Body of pancreas (tissue), 4 donors: ENCODE results near the gene RNF168. TPM values are rescaled to one million over a fixed set of nuclear protein-coding genes. Genes with fewer than 3 reads are reported as not detected.

Source experiments
- ATAC-seq: fragments of 150-250 bp; one replicate; pipeline ENCODE4 v1.9.1; 2016
- DNase-seq, 4 donors: peaks; one replicate each; pipeline ENCODE4 v3.0.0-alpha.2; 2019
- H3K27ac ChIP-seq, 4 donors: fragments of 200-600 bp; sonication (generic); 1 replicate in 3 of 4; 2 replicates in 1 of 4; pipeline versions ENCODE4 v1.5.1 to v1.6.1; 2016 to 2019; ENCODE audit warnings: mild to moderate bottlenecking in 1 of 4, mixed read lengths in 1 of 4, moderate library complexity in 1 of 4
- H3K27me3 ChIP-seq, 2 donors: fragments of 200-600 bp; sonication (generic); one replicate each; pipeline ENCODE4 v1.6.0; 2016; ENCODE audit warnings: mild to moderate bottlenecking in 1 of 2
- H3K36me3 ChIP-seq, 2 donors: fragments of 200-600 bp; sonication (generic); replicated peaks in 1 of 2; 2 replicates each; pipeline ENCODE4 v1.5.1; 2016; ENCODE audit warnings: low read depth in 2 of 2; ENCODE audit not compliant: insufficient read depth in 1 of 2
- H3K4me1 ChIP-seq: fragments of 200-600 bp; sonication (generic); one replicate; pipeline ENCODE4 v1.6.0; 2016
- H3K4me3 ChIP-seq, 2 donors: fragments of 200-600 bp; sonication (generic); 1 replicate in 1 of 2; 2 replicates in 1 of 2; pipeline ENCODE4 v1.5.1; 2016 to 2019
- H3K9me3 ChIP-seq, 3 donors: fragments of 200-600 bp; sonication (generic); 1 replicate in 2 of 3; 2 replicates in 1 of 3; pipeline ENCODE4 v1.5.1; 2016
- CTCF ChIP-seq, 7 experiments: fragments of 450-650 bp in 4 of 7; fragments of 200-600 bp in 3 of 7; sonication (generic) in 3 of 7; IDR thresholded peaks; one replicate each; pipeline ENCODE4 v1.5.1; 2016 to 2019; ENCODE audit warnings: antibody characterized with exemption in 7 of 7
- POLR2A ChIP-seq, 3 donors: fragments of 450-650 bp; IDR thresholded peaks; one replicate each; pipeline ENCODE4 v1.6.1; 2016; ENCODE audit warnings: antibody characterized with exemption in 3 of 3, mild to moderate bottlenecking in 2 of 3
- WGBS, 2 donors: methylation state at CpG; one replicate each; pipeline ENCODE4 v1.1.5; 2017; 5-methylcytosine and 5-hydroxymethylcytosine counted together
- intact Hi-C: fragments of 100-400 bp; cut with DNase I; formaldehyde crosslinking; loops from one replicate; pipeline ENCODE4 v1.15.1; 2023
- total RNA-seq, 2 donors: library from RNA; depleted of rRNA; stranded (reverse); fragments of >200 nt; gene quantifications; one replicate each; pipeline ENCODE4 v1.1.0, GENCODE V29; 2016

The RNF168 gene
- total RNA-seq, 2 donors from 2014 or later: 7.0 to 8.9 TPM

- intact Hi-C loops: no loop called here
- no peaks in the 10 kb centered on the region for H3K36me3 ChIP-seq
Measured at GRCh38 chr3:196444500-196444894, 59.1 kb downstream of the RNF168 start.

DNA sequence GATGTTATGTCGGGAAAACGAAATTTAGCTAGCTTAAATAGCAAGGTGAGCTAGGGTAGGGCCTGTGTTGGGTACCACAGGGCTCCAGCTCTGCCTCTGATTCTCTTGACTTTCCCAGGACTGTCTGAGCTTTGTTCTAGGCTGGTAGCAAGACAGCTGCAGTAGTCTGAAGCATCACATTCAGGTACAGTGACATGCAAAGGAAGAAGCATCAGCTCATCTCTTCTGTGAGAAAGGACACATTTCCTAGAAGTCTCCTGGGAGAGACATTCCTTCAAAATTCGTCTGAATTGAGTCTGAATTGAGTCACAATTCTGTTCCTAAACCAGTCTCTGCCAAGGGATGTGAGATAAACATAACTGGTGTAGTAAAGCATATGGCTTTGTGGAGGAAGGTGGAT is 62.9 kb downstream of the RNF168 start:
- no peak overlapping the region for H3K27ac ChIP-seq
- no peaks in the 10 kb centered on the region for H3K36me3 ChIP-seq
- TF ChIP-seq POLR2A (IDR thresholded peaks at IDR 0.05) (no peak), CTCF (IDR thresholded peaks at IDR 0.05) (no peak)
- no peak for DNase-seq
- H3K9me3 ChIP-seq: no peaks in the 10 kb centered on the region
- 49 to 54% methylated on average over 3 of the region's 3 CpGs for WGBS, 2 donors
- no peaks in the 10 kb centered on the region for H3K4me1 ChIP-seq
- no peaks in the 10 kb centered on the region for H3K27me3 ChIP-seq
- H3K4me3 ChIP-seq: no peak overlapping the region
- intact Hi-C loops: no loop called here
- no peak for ATAC-seq

More at GRCh38 chr3:196444500-196444894, 59.1 kb downstream of the RNF168 start:
- Histone ChIP-seq H3K27ac (no peak overlapping the region), H3K27me3 (no peaks in the 10 kb centered on the region), H3K4me3 (no peak overlapping the region), H3K4me1 (no peaks in the 10 kb centered on the region), H3K9me3 (no peaks in the 10 kb centered on the region)
- ATAC-seq (no peak), DNase-seq (no peak)
- WGBS, 2 donors: 55 to 63% methylated on average over 2 of the region's 2 CpGs
- TF ChIP-seq POLR2A (IDR thresholded peaks at IDR 0.05) (no peak), CTCF (IDR thresholded peaks at IDR 0.05) (no peak)

- intact Hi-C loops: no loop called here
- Histone ChIP-seq H3K4me3 (no peak overlapping the region), H3K4me1 (no peaks in the 10 kb centered on the region), H3K27me3 (no peaks in the 10 kb centered on the region), H3K27ac (no peak overlapping the region), H3K36me3 (no peaks in the 10 kb centered on the region), H3K9me3 (no peaks in the 10 kb centered on the region)
- DNase-seq (no peak), ATAC-seq (no peak)
- TF ChIP-seq CTCF (IDR thresholded peaks at IDR 0.05): no peak
- no peak for TF ChIP-seq POLR2A (IDR thresholded peaks at IDR 0.05)
- WGBS, 2 donors: 81 to 88% methylated on average over 6 of the region's 6 CpGs
Measured at GRCh38 chr3:196440041-196440537, 63.5 kb downstream of the RNF168 start.

GRCh38 chr3:196432137-196432879 is 71.3 kb downstream of the RNF168 start, which contains the start of gene UBXN7:
TSS of gene UBXN7 (minus strand) at chr3:196432427. CDS start at chr3:196432399, 28 bp downstream.
- WGBS, 2 donors: 0% methylated on average over 11 to 57 of the region's 67 CpGs
- intact Hi-C loops: no loop called here
- no peaks in the 10 kb centered on the region for H3K9me3 ChIP-seq
- H3K27me3 ChIP-seq: no peaks in the 10 kb centered on the region
- H3K4me1 ChIP-seq: peaks cover 25% of the 10 kb centered on the region
- DNase-seq (peak; percentile 93 to 95 (median 94)), ATAC-seq (peak; percentile 98)
- H3K27ac ChIP-seq: peak within 1 kb of the TSS; percentile 75 to 89 (median 83)
- peak within 1 kb of the TSS; percentile 87 to 97 for H3K4me3 ChIP-seq
- TF ChIP-seq POLR2A (IDR thresholded peaks at IDR 0.05) (peak; percentile 23 to 73 (median 69)), CTCF (IDR thresholded peaks at IDR 0.05) (no peak)
- no peaks in the 10 kb centered on the region for H3K36me3 ChIP-seq
